ENCODE data around the gene DMRT1.

The DMRT1 gene

GRCh38 chr9:899440-900184, 58.1 kb downstream of the DMRT1 start:
- no peak overlapping the region for H4K8ac ChIP-seq (ENCODE audit: low read length)
- no peak overlapping the region for H2BK12ac ChIP-seq (ENCODE audit: low read length in 2 of 2)
- H3K18ac ChIP-seq (ENCODE audit: low read depth in 1 of 2, low read length in 2 of 2): no peak overlapping the region
- H3K4me3 ChIP-seq (ENCODE audit: insufficient read depth in 1 of 2, low read depth in 1 of 2, low read length in 2 of 2): no peak overlapping the region
- H2AFZ ChIP-seq (ENCODE audit: low read depth, low read length): no peak overlapping the region
- H2BK15ac ChIP-seq (ENCODE audit: low read depth, poor library complexity, severe bottlenecking): no peak overlapping the region
- H3K27ac ChIP-seq (ENCODE audit: low read length, poor library complexity, severe bottlenecking): no peak overlapping the region
- no peak overlapping the region for H2AK5ac ChIP-seq (ENCODE audit: low read length, severe bottlenecking)
- no peaks in the 10 kb centered on the region for H3K36me3 ChIP-seq (ENCODE audit: control insufficient read depth in 1 of 2, insufficient read depth in 2 of 2, low read depth in 1 of 2, low read length in 2 of 2)
- H3K9me3 ChIP-seq (ENCODE audit: control insufficient read depth, low read length): no peaks in the 10 kb centered on the region
- H3K23ac ChIP-seq (ENCODE audit: low read length in 2 of 2): no peak overlapping the region
- WGBS: 41% methylated on average over 12 of the region's 12 CpGs
- H3K4me2 ChIP-seq (ENCODE audit: low read length, poor library complexity, severe bottlenecking): no peak overlapping the region
- no peak overlapping the region for H4K91ac ChIP-seq (ENCODE audit: low read length)
- no peaks in the 10 kb centered on the region for H3K79me1 ChIP-seq (replicated peaks; ENCODE audit: low read length, poor library complexity, severe bottlenecking)
- no peaks in the 10 kb centered on the region for H3K4me1 ChIP-seq (ENCODE audit: control insufficient read depth, insufficient read depth, low read depth, low read length)
- H3K4ac ChIP-seq (ENCODE audit: low read depth in 1 of 2, low read length in 2 of 2): no peak overlapping the region
- no peak overlapping the region for H2BK5ac ChIP-seq (ENCODE audit: low read depth, low read length, poor library complexity, severe bottlenecking)
- H3K9ac ChIP-seq (ENCODE audit: low read length): no peak overlapping the region
- no peak for DNase-seq
- no peak overlapping the region for H3K14ac ChIP-seq (ENCODE audit: low read length in 2 of 2)
- H3K27me3 ChIP-seq (ENCODE audit: control insufficient read depth in 1 of 2, insufficient read depth in 1 of 2, low read length in 2 of 2): peaks cover 8 to 23% of the 10 kb centered on the region in 2 experiments
- H2BK120ac ChIP-seq (ENCODE audit: low read depth, low read length): no peak overlapping the region

- no peak overlapping the region for H2AFZ ChIP-seq (ENCODE audit: low read depth, low read length)
- no peak overlapping the region for H3K4me3 ChIP-seq (ENCODE audit: insufficient read depth in 1 of 2, low read depth in 1 of 2, low read length in 2 of 2)
- no peak overlapping the region for H4K91ac ChIP-seq (ENCODE audit: low read length)
- H4K8ac ChIP-seq (ENCODE audit: low read length): no peak overlapping the region
- peaks cover 14 to 61% of the 10 kb centered on the region in 2 experiments for H3K27me3 ChIP-seq (ENCODE audit: control insufficient read depth in 1 of 2, insufficient read depth in 1 of 2, low read length in 2 of 2)
- no peak overlapping the region for H3K23ac ChIP-seq (ENCODE audit: low read length in 2 of 2)
- no peak for DNase-seq
- H2BK15ac ChIP-seq (ENCODE audit: low read depth, poor library complexity, severe bottlenecking): no peak overlapping the region
- H3K4ac ChIP-seq (ENCODE audit: low read depth in 1 of 2, low read length in 2 of 2): no peak overlapping the region
- no peaks in the 10 kb centered on the region for H3K79me1 ChIP-seq (replicated peaks; ENCODE audit: low read length, poor library complexity, severe bottlenecking)
- no peak overlapping the region for H3K9ac ChIP-seq (ENCODE audit: low read length)
- no peak overlapping the region for H3K4me2 ChIP-seq (ENCODE audit: low read length, poor library complexity, severe bottlenecking)
- no peaks in the 10 kb centered on the region for H3K36me3 ChIP-seq (ENCODE audit: control insufficient read depth in 1 of 2, insufficient read depth in 2 of 2, low read depth in 1 of 2, low read length in 2 of 2)
- H2AK5ac ChIP-seq (ENCODE audit: low read length, severe bottlenecking): no peak overlapping the region
- H2BK5ac ChIP-seq (ENCODE audit: low read depth, low read length, poor library complexity, severe bottlenecking): no peak overlapping the region
- H3K9me3 ChIP-seq (ENCODE audit: control insufficient read depth, low read length): no peaks in the 10 kb centered on the region
- no peak overlapping the region for H3K27ac ChIP-seq (ENCODE audit: low read length, poor library complexity, severe bottlenecking)
- 85% methylated on average over 1 of the region's 3 CpGs for WGBS
- no peak overlapping the region for H3K14ac ChIP-seq (ENCODE audit: low read length in 2 of 2)
- H3K18ac ChIP-seq (ENCODE audit: low read depth in 1 of 2, low read length in 2 of 2): no peak overlapping the region
- H2BK120ac ChIP-seq (ENCODE audit: low read depth, low read length): no peak overlapping the region
- H2BK12ac ChIP-seq (ENCODE audit: low read length in 2 of 2): no peak overlapping the region
- H3K4me1 ChIP-seq (ENCODE audit: control insufficient read depth, insufficient read depth, low read depth, low read length): no peaks in the 10 kb centered on the region
These were observed 62.4 kb downstream of the DMRT1 start for GRCh38 chr9:903886-904285.

- no peak for DNase-seq
- Histone ChIP-seq H3K4me1 (ENCODE audit: control insufficient read depth, insufficient read depth, low read depth, low read length) (no peaks in the 10 kb centered on the region), H4K91ac (ENCODE audit: low read length) (no peak overlapping the region), H3K9ac (ENCODE audit: low read length) (no peak overlapping the region), H4K8ac (ENCODE audit: low read length) (no peak overlapping the region), H2BK5ac (ENCODE audit: low read depth, low read length, poor library complexity, severe bottlenecking) (no peak overlapping the region), H3K36me3 (ENCODE audit: control insufficient read depth in 1 of 2, insufficient read depth in 2 of 2, low read depth in 1 of 2, low read length in 2 of 2) (no peaks in the 10 kb centered on the region), H2BK15ac (ENCODE audit: low read depth, poor library complexity, severe bottlenecking) (no peak overlapping the region), H3K4me2 (ENCODE audit: low read length, poor library complexity, severe bottlenecking) (no peak overlapping the region), H2AFZ (ENCODE audit: low read depth, low read length) (no peak overlapping the region), H3K9me3 (ENCODE audit: control insufficient read depth, low read length) (no peaks in the 10 kb centered on the region), H3K4me3 (ENCODE audit: insufficient read depth in 1 of 2, low read depth in 1 of 2, low read length in 2 of 2) (no peak overlapping the region), H3K27me3 (ENCODE audit: control insufficient read depth in 1 of 2, insufficient read depth in 1 of 2, low read length in 2 of 2) (peaks cover 8 to 63% of the 10 kb centered on the region in 2 experiments), H3K23ac (ENCODE audit: low read length in 2 of 2) (no peak overlapping the region), H2AK5ac (ENCODE audit: low read length, severe bottlenecking) (no peak overlapping the region), H3K27ac (ENCODE audit: low read length, poor library complexity, severe bottlenecking) (no peak overlapping the region), H2BK120ac (ENCODE audit: low read depth, low read length) (no peak overlapping the region), H2BK12ac (ENCODE audit: low read length in 2 of 2) (no peak overlapping the region), H3K18ac (ENCODE audit: low read depth in 1 of 2, low read length in 2 of 2) (no peak overlapping the region), H3K4ac (ENCODE audit: low read depth in 1 of 2, low read length in 2 of 2) (no peak overlapping the region), H3K79me1 (replicated peaks; ENCODE audit: low read length, poor library complexity, severe bottlenecking) (no peaks in the 10 kb centered on the region), H3K14ac (ENCODE audit: low read length in 2 of 2) (no peak overlapping the region)
- WGBS: 62% methylated on average over 5 of the region's 6 CpGs
These were observed 64.4 kb downstream of the DMRT1 start for GRCh38 chr9:905906-906305.

GRCh38 chr9:908536-909205, 67.2 kb downstream of the DMRT1 start:
- H2BK12ac ChIP-seq (ENCODE audit: low read length in 2 of 2): no peak overlapping the region
- no peak overlapping the region for H2BK5ac ChIP-seq (ENCODE audit: low read depth, low read length, poor library complexity, severe bottlenecking)
- no peak overlapping the region for H3K27ac ChIP-seq (ENCODE audit: low read length, poor library complexity, severe bottlenecking)
- no peak overlapping the region for H3K23ac ChIP-seq (ENCODE audit: low read length in 2 of 2)
- no peak overlapping the region for H3K4me3 ChIP-seq (ENCODE audit: insufficient read depth in 1 of 2, low read depth in 1 of 2, low read length in 2 of 2)
- no peaks in the 10 kb centered on the region for H3K4me1 ChIP-seq (ENCODE audit: control insufficient read depth, insufficient read depth, low read depth, low read length)
- no peak overlapping the region for H3K4me2 ChIP-seq (ENCODE audit: low read length, poor library complexity, severe bottlenecking)
- WGBS: 14% methylated on average over 10 of the region's 10 CpGs
- H2BK15ac ChIP-seq (ENCODE audit: low read depth, poor library complexity, severe bottlenecking): no peak overlapping the region
- no peak overlapping the region for H3K14ac ChIP-seq (ENCODE audit: low read length in 2 of 2)
- no peak overlapping the region for H3K4ac ChIP-seq (ENCODE audit: low read depth in 1 of 2, low read length in 2 of 2)
- no peaks in the 10 kb centered on the region for H3K36me3 ChIP-seq (ENCODE audit: control insufficient read depth in 1 of 2, insufficient read depth in 2 of 2, low read depth in 1 of 2, low read length in 2 of 2)
- H3K9me3 ChIP-seq (ENCODE audit: control insufficient read depth, low read length): no peaks in the 10 kb centered on the region
- H2AK5ac ChIP-seq (ENCODE audit: low read length, severe bottlenecking): no peak overlapping the region
- no peak overlapping the region for H4K91ac ChIP-seq (ENCODE audit: low read length)
- no peak overlapping the region for H4K8ac ChIP-seq (ENCODE audit: low read length)
- H3K9ac ChIP-seq (ENCODE audit: low read length): no peak overlapping the region
- no peak overlapping the region for H3K18ac ChIP-seq (ENCODE audit: low read depth in 1 of 2, low read length in 2 of 2)
- no peak for DNase-seq
- no peak overlapping the region for H2BK120ac ChIP-seq (ENCODE audit: low read depth, low read length)
- H3K27me3 ChIP-seq (ENCODE audit: control insufficient read depth in 1 of 2, insufficient read depth in 1 of 2, low read length in 2 of 2): peaks cover 8 to 53% of the 10 kb centered on the region in 2 experiments
- H3K79me1 ChIP-seq (replicated peaks; ENCODE audit: low read length, poor library complexity, severe bottlenecking): no peaks in the 10 kb centered on the region
- H2AFZ ChIP-seq (ENCODE audit: low read depth, low read length): no peak overlapping the region
